Stimulated activated CD4-positive, alpha-beta T cell treated with anti-CD3 and anti-CD28 coated beads, Interleukin-2, amount 100 ng/mL, for 4 hours (primary cell): Measurements from ENCODE around the gene EGR4.
A peak's percentile ranks its signal among the peaks of the same experiment; 100 is the strongest.

Source experiments
- DNase-seq: peaks from one replicate; pipeline ENCODE4 v3.0.0-alpha.2; 2020; ENCODE audit warnings: low read depth

Gene EGR4

DNA sequence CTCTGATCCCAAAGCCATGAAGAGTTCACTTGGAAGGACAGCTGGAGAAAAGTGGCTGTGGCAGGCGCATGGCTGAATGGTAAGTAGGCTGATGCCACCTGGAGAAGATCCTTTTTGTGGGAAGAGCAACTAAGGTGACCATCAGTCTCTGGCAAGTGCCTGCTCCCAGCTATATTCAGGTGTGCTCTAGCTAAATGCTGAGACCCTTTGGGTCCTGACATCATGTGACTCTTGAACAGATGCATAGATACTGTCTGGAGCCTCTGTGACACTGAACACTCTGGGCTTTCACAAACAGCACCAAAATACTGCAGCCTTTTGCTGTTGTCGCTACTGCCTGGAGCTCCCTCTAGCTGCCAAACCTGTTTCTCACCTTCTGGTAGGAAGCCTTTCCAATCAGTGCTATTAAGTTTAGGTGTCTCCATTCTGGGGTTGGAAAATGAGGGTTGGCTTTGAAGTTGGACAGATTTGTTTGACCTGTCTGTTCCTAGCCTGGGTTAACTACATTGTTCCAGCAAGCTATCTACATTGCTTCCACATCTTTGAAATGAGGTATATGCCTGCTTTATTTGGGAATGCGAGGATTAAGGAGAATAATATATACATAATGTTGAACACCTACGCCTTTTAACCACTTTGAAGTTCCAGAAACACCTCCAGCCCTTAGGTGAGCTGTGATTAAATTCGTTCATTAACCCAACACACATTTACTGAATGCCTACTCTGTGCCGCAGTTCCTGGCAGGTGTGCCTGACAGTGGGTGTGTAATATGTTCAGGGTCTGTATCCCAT, 3.1 kb downstream of the EGR4 start:
- peak; percentile 34 for DNase-seq

DNA sequence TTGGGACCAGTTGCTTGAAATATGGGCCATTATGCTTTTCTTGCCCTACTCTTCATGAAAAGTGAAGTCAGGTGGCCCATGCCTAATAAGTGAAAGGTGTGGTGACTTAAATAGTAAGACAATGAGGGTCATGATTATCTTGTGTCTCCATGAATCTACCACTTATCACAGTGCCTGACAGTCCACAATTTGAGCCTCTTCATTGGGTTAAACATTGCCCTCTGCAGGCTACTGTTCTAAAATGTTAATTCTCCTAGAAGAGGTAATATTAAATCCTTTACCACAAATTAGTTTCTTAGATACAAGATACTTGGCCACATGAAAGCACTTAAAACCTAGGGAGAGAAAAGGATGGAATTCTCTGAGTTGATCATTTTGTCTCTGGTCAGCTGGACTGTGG, 4.0 kb downstream of the EGR4 start:
- no peak for DNase-seq

DNA sequence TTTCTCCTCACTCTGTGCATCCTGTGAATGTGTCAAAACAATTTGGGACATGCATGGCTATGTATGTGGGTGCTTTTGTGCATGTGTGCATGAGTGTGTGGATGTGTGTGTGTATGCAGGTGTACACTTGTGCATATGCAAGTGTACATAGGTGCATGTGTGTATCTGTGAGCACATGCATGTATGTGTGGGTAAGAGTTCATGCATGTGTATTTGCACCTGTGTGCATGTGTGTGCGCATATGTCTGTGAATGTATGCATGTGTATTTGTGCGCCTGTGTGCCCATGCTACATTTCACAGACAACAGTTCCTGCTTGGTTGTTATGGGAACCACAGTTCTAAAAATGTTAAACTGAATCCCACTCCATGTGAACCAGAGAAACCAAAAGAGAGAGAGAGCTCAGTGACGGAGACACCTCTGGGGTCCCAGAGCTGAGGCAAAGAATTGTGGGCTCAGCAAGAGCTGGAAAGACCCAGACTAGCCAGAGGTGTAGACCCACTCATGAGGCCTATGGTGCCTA, 7.2 kb downstream of the EGR4 start:
- DNase-seq = no peak

DNA sequence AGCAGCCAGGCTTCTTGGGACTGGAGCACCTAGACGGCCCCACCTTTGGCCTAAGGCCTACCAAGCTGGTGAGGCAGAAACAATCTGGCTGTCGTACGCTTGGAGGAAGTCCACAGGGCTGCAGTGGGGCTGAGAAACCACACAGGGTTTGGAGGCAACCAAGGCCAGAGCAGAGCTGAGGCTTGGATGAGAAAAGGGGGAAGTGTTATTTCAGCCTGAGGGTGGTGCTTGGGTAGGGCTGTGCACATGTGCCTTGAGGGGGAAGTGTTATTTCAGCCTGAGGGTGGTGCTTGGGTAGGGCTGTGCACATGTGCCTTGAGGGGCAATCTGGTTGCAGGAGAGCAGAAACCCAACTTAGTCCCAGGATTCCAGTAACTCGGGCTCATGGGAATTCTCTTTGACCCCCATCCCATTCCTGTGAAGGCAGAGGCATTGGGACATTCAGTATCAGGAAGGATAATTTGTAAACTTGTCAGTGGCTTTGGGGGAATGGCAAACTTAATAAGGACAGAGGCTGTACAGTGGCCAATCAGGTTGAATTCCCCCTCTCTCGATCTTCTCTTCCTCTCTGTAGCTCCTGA, 8.1 kb downstream of the EGR4 start:
- DNase-seq = no peak

DNA sequence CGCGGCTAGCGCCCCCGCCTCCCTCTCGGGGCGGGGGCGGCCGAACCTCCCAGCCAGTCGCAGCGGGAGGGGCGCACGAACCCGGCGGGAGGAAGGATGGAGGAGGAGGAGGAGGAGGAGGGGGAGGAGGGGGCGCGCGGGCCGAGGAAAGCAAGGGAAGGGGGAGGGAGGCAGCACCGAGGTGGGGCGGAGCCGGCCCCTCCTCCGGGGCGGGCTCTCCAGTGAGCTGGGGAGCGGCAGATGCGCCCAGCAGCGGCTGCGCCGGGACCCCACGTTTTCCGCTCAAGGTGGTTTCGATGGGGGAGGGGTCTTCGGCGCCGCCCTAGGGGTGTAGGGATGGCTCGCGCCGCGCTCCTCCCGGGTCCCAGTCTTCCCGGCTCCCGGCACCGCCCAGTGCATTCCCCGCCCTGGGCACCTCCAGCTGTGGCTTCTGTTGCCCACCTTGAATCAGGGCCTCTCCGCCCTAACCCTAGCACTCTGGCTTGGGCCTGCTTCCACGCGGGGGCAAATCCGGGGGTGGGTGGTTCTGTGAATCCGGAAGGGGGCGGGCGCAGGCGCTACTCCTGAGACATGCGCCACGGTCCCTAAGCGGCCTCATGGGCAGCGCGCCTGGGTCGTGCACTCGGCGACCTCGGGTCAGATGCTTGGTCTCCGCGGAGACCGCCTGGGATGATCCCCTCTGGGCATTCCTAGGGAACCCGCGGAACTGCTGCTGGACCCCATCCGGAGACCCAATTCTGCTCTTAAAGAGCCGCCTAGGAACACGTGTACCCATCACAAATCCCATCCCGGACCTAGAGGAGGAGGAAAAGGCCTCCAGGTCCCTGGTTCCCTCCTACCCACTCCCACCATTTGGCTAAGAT, 8.8 kb downstream of the EGR4 start, which contains the start of gene FBXO41:
Gene FBXO41, minus strand, starts transcription at position 183 of the 863 bp plus-strand sequence. CDS start 14,848 bp downstream, outside the sequence.
- DNase-seq = peak; percentile 81

DNA sequence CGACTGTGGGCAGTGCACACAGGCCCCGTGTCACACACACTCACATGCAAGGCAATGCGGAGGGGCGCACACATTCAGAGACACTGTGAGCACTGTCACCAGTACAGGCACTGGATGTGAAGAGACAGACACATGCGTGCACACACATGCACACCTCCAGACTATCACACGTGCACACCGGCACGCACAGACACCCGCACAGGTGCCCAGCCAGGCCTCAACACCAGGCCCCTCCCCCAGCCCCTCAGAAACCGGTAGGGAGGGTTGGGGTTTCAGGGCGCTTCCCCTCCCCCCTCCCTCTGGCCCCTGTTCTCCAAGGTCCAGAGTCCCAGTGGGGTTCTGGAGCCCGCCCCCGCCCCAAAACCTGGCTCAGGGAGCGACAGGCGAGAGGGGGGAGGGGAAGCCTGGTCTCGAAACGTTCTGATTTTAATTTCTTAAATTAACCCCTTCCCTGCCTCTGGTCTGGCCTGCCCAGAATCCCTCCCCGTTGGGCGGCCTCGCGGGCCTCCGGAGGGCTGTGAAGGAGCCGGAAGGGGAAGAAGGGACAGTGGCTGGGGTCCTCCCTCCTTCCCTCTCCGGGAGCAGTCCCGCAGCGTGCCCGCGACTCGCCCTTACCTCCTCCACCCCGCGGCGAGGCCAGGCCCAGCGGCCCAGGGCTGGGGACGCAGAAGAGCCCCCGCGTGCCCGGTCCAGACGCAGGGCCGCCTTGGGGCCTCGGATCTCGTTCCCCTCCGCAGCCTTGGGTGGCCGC, 9.6 kb downstream of the EGR4 start:
- DNase-seq = peak; percentile 18

DNA sequence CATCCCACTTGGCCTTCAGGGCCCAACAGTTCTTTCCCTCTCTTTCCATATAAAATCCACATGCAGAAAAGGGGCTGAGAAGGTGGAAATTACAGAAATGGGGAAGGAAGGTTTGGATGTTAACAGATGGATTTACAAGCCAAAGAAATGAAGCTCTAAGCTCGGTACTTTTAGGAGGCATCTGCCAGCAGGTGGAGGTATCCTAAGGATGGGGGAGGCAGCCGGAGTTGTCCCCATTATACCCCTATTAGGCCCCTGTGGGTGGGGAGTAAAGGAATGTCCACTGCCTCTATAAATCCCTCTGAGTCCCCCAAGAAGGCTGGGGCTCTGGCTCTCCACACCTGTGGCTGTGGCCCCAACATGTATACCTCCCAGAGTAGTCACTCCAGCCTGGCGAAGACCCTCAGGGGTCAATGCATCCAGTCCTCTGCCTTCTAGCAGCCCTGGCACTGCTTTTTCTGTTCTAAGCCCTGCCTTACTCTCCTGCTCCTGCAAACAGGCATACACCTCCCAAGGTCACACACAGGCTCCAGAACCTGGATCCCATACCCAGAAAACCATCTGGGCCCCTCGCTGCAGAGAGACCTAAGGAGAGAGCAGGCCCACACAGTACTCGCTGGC, 10.3 kb downstream of the EGR4 start:
- no peak for DNase-seq

DNA sequence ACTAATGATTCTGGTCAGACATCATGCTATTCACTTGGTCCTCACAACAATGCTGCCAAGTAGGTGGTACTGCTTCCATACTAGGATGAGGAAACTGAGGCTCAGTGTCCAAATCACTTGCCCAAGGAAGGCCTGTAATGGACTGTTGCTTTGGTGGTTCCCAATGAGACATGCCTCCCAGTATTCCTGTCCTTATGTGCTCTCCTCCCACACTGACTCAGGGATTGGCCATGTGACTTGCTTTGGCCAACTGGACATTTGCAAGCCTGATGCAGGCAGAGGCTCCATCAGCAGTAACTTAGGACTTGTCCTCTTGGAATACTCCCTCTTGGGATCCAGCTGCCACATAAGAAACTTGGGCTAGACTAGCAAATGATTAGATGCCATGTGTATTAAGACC, 12.1 kb downstream of the EGR4 start:
- DNase-seq = no peak

DNA sequence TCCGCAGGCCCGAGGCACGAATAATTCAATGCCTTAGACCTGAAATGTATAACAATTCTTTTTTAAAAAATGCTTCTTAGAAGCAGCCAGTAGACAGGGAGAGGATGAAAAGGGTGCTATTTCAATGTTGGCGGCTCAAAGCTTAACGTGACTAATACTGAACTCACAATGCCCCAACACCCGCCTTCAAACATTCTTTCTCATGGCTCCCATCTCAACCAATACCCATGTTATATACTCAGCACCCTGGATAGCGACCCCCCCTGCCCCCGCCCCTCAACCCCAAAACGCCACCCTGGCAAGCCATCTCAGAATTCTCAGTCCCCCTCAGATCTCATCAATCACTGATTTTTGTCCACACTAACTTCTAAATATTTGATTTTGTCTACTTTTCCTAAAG, 13.5 kb downstream of the EGR4 start:
- no peak for DNase-seq

DNA sequence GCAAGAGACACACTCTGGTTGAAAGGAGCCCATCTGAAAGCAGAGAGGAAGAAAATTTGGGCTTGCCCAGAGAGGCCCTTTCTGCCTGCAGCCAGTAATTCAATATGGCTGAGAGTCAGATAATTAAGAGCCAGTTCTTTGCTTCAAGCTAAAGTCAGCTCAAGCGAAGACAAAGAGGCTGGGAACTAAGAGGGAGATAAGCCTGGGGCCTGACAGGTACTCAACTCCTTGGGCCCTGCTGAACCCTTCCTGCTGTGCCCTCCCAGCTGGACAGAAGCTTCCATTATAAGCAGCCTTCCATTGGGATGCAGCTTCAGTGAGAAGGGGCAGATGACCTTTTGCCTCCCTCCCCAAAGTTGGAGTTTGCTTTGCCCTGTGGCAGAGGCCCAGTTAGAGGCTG, 21.1 kb downstream of the EGR4 start:
- no peak for DNase-seq

DNA sequence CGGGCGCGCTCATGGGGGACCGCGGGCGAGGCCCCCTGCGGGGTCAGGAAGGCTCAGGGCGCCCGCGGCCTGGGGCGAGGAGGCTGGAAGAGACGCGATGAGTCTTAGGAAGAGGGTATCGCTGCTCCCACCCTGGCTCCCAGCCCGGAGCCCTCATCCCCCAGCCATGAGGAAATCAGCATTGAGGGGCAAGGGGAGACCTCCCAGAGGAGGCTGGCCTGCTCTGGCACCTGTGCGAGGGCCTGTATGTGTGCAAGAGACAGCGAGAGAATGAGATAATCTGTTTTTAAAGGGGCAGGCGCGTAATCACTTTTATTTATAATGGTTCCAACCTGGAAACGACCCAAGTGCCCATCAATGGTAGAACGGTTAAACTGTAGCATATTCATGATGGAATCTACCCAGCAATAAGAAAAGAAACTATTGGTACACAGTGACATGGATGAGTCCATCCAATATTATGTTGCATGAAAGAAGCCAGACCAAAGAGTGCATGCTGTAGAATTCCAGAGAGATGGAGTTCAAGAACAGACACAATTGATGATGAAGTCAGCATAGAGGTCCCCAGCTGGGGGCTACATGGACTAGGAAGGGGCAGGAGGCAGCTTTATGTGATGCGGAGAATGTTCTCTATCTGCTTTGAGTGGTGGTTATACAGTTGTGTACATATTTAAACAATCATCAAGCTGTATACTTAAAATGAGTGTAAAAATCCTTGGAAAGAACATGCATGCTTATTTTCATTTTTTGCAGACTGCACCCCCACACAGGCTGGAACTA, 23.5 kb downstream of the EGR4 start:
- DNase-seq = no peak

DNA sequence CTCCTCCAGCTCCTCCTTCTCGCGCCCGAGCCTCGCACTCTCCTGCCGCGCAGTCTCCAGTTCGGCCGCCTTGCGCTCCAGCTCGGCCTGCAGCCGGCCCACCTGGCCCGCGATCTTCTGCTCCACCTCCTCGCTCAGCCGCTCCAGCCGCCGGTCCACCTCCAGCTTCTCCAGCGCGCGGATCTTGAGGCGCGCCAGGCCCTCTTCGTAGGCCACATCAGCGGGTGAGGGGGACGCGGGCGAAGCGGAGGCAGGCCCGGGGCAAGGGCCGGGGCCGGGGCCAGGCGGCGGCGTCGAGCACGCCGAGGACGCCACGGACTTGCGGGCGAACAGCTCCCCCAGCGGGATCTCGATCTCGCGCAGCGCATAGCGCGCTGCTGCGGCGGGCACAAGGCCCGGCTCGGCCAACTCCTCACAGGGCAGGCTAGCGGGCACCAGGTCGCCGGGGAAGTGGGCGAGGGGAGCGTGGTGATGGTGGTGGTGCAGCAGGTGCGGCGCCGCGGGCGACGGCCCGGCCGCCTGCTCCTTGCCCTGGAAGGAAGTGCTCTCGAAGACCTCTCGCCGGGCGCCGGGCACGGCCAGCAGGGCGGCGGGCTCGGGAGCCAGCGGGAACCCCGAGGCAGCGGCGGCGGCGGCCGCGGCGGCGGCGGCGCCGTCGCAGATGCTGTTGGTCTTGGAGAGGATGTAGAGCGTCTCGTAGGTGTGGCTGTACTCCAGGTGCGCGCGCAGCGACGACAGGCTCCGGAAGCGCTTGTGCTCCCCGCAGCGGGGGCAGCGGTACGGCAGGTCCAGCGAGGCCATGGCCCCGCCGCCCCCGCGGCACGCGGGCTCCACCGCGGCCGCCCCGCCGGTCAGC, 24.3 kb downstream of the EGR4 start:
- peak; percentile 59 for DNase-seq

DNA sequence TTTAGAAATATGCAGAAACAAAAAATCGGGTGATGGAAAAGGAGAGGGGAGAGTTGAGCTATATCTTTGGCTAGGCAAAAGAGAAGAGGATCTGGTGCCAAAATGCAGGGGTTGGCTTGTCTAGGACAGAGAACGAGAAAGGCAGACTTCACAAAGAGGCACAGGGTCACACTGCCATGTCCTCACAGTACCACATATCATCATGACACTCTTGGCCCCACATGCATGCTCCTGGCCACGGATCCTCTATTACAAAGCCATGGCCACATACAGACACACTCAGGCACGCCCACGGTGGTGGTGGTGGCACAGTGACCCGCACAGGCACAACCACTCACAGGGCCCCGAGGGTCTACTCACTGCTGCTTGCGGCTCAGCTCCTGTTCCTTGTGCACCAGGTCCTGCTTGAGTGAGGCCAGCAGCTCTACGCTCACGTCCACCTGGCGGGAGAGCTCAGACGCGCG, 24.9 kb downstream of the EGR4 start:
- DNase-seq = no peak

DNA sequence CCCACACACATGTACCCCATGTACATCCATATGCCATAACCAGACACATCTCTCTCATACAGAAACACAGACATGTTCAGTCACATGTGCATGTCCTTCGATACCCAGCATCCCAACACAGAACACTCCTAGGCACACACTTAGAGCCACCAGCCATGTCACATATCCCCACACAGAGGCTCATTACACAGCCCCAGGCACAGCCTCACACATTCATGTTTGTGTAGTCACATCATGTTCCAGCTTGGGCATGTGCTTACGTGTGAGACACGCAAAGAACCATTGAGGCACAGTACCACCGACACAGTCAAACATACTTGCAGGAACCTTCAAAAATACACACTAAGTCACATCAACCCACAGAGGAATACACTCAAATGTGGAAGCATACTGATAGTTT, 26.3 kb downstream of the EGR4 start:
- no peak for DNase-seq

DNA sequence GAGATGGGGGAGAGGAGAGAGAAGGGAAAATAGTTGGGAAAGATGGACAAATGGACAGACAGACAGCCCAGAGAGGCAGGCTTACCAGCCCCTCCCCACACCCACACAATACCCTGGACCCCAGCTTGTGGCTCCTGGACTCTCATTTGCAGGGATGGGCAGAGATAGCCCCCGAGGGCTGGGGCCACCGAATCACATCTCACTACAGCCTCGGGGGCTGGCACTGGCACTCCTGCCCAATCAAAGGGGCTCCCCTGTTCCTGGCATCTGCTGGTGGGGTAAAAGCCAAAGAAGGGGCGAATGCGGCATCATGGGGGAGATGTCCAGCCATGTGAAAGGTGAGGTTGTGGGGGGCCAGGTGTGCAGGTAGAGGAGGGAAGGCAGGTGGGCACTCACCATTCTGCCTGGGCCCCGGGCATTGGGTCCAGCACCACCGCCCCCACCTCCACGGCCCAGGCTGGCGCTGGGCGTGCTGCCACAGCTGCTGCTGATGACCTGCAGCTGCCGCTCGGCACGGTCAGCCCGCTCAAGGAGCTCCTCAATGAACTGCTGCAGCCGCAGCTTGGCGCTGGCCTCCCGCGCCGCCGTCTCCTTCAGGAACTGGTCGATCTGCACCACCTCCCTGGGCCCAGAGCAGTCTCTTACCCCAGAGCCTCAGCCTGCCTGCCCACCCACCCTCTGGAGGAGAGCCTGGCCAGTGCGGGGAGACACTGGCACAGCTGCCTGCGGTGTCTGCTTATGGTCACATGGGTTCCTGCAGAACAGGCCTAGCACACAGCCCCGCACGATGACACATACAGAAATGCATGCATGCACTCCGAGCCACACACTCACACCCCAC, 27.1 kb downstream of the EGR4 start:
- DNase-seq = no peak

DNA sequence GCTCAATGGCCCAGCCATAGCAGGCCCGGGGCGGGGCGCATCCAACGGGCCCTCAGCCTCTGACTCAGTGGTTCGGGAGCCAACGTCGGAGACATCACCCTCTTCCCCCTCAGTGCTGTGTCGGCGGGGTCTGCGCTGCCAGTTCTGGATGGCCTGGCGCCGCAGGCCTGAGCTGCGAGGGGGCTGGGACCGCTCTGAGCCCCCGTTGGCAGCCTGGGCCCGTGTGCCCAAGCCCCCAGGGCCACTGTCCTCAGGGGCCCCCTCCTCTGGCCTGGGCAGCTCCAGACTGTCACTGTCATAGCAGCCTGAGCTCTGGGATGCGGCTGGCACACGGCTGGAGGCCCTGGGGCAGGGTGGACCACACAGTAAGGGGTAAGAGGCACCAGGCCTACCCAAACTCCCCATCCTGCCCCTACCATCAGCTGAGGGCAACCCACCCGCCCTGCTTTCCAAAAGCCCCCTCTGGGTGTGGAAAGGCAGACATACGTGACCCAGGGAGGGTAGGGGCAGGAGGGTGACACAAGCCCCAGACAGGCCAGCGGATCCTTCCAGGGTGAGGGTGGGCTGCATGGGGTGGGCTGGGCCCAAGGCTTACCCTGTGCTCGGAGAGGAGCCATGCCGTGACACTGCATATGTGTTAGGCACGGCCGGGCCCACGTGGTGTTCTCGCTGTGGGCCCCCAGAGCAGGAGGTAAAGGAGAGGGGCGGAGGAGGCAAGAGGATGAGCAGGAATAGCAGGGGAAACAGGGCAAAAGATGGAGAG, 27.9 kb downstream of the EGR4 start:
- DNase-seq = no peak

DNA sequence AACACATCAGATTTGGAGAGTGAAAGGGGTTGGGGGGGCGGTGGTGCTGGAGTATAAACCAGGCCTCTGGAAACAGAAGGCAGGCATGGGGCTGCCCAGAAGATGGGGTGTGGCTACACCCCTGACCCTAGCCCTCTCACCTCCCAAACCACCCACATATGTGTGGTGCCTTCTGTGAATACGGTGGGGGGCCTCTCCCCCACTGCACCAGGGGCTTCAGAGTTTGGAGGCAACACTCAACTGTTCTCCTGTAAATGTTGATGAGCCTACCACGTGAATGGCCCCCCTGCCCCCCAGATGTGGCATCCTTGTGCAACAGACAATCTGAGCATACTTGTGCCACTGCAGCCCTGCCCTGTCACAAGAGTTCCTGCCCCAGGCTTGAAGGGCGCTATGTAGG, 28.6 kb downstream of the EGR4 start:
- no peak for DNase-seq

DNA sequence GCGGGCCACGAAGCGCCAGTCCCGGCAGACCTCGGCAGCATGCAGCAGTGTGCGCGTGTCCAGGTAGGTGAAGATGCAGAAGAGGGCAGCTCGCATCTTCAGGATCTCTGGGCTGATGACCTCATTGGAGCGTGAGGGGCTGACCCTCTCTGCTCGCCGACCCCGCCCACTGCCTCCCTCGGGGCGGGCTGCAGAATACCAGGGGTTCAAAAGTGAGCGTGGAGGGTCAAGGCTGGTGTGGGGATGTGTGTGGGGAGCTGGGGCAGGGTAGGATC, 29.1 kb downstream of the EGR4 start:
- DNase-seq = no peak
